ENCODE data around the gene NBEAL2.
A peak's percentile ranks its signal among the peaks of the same experiment; 100 is the strongest.

Gene NBEAL2

GRCh38 chr3:46978985-46979944, at the start of gene NBEAL2:
Gene NBEAL2 (plus strand): TSS chr3:46979666. CDS start chr3:46979862, 196 bp downstream.
- no peak for TF ChIP-seq CTCF (IDR thresholded peaks at IDR 0.05; ENCODE audit: insufficient read depth, low read length, missing control alignments)
- peak; percentile 28 for DNase-seq (ENCODE audit: low read depth, low spot score)
- ChIA-PET POLR2A (interaction anchor here (0.7 to 1.0 kb wide), 3 partner anchors 18 to 185 kb away, joined by 3 to 7 read pairs (median 4); partner anchors contain the start of gene SETD2), CTCF (interaction anchor here (1.0 to 2.5 kb wide), 5 partner anchors 20 to 112 kb away, joined by 3 to 11 read pairs (median 4); no protein-coding TSS in a partner anchor)
- peak within 1 kb of the TSS; percentile 76 for H3K4me3 ChIP-seq (ENCODE audit: low read depth, low read length)

- DNase-seq (ENCODE audit: low read depth, low spot score): no peak
- POLR2A ChIA-PET: no interaction called here
- CTCF ChIA-PET: interaction anchor here (1.6 to 7.8 kb wide), 3 partner anchors 8 to 395 kb away, joined by 8 to 130 read pairs (median 20); no protein-coding TSS in a partner anchor
- TF ChIP-seq CTCF (IDR thresholded peaks at IDR 0.05; ENCODE audit: insufficient read depth, low read length, missing control alignments): no peak
- H3K4me3 ChIP-seq (ENCODE audit: low read depth, low read length): no peak overlapping the region
These were observed 49.1 kb upstream of the NBEAL2 start for GRCh38 chr3:46930166-46930944.

GRCh38 chr3:46930945-46931403, 48.5 kb upstream of the NBEAL2 start:
- DNase-seq (ENCODE audit: low read depth, low spot score): no peak
- TF ChIP-seq CTCF (IDR thresholded peaks at IDR 0.05; ENCODE audit: insufficient read depth, low read length, missing control alignments): no peak
- ChIA-PET CTCF (interaction anchor here (1.5 to 7.8 kb wide), 5 partner anchors 8 to 394 kb away, joined by 6 to 130 read pairs (median 17); no protein-coding TSS in a partner anchor), POLR2A (no interaction called here)
- H3K4me3 ChIP-seq (ENCODE audit: low read depth, low read length): no peak overlapping the region

- DNase-seq (ENCODE audit: low read depth, low spot score): no peak
- TF ChIP-seq CTCF (IDR thresholded peaks at IDR 0.05; ENCODE audit: insufficient read depth, low read length, missing control alignments): no peak
- no peak overlapping the region for H3K4me3 ChIP-seq (ENCODE audit: low read depth, low read length)
- ChIA-PET CTCF (interaction anchor here (1.5 to 7.8 kb wide), 3 partner anchors 9 to 26 kb away, joined by 6 to 130 read pairs (median 17); no protein-coding TSS in a partner anchor), POLR2A (no interaction called here)
These were observed 47.7 kb upstream of the NBEAL2 start for GRCh38 chr3:46931631-46932331.

- ChIA-PET POLR2A (interaction anchor here (1.1 kb wide), 1 partner anchor 44 kb away, joined by 3 read pairs; the partner anchor contains the start of gene CCDC12), CTCF (interaction anchor here (1.3 to 7.8 kb wide), 6 partner anchors 10 to 65 kb away, joined by 3 to 130 read pairs (median 12); no protein-coding TSS in a partner anchor)
- TF ChIP-seq CTCF (IDR thresholded peaks at IDR 0.05; ENCODE audit: insufficient read depth, low read length, missing control alignments): no peak
- no peak for DNase-seq (ENCODE audit: low read depth, low spot score)
- no peak overlapping the region for H3K4me3 ChIP-seq (ENCODE audit: low read depth, low read length)
These were observed 46.8 kb upstream of the NBEAL2 start for GRCh38 chr3:46932455-46933225.
